ENCODE results near the gene MMAA.

DNA sequence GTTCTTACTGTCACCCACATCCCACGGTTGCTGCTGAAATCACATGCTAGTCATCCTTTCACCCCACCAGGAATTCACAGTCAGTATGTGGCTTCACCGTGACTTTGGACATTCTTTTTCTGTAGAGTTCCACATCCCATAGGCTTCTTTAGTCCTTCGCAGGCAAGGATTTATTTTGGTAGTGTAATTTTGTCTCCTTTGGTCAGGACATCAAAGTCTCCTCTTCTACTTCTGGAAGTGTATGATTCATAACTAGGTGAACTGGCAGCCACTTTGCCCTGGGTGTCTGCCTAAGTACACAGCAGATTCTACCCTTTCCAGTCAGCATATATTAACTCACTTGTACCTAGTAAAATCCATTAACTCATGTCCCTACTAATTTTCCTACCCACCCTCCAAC lies 38.3 kb upstream of the MMAA start:
- TF ChIP-seq, protein P1, sequence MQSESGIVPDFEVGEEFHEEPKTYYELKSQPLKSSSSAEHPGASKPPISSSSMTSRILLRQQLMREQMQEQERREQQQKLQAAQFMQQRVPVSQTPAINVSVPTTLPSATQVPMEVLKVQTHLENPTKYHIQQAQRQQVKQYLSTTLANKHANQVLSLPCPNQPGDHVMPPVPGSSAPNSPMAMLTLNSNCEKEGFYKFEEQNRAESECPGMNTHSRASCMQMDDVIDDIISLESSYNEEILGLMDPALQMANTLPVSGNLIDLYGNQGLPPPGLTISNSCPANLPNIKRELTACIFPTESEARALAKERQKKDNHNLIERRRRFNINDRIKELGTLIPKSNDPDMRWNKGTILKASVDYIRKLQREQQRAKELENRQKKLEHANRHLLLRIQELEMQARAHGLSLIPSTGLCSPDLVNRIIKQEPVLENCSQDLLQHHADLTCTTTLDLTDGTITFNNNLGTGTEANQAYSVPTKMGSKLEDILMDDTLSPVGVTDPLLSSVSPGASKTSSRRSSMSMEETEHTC (IDR thresholded peaks at IDR 0.05): no peak
- no peak for TF ChIP-seq CEBPB (tag; IDR thresholded peaks at IDR 0.05)
- no peak for TF ChIP-seq ZBTB7A (IDR thresholded peaks at IDR 0.05; ENCODE audit: borderline replicate concordance, control insufficient read depth, low read depth, low read length)
- no peak for TF ChIP-seq FOXP1 (CRISPR knock-in tag; IDR thresholded peaks at IDR 0.05)
- TF ChIP-seq, protein P2, sequence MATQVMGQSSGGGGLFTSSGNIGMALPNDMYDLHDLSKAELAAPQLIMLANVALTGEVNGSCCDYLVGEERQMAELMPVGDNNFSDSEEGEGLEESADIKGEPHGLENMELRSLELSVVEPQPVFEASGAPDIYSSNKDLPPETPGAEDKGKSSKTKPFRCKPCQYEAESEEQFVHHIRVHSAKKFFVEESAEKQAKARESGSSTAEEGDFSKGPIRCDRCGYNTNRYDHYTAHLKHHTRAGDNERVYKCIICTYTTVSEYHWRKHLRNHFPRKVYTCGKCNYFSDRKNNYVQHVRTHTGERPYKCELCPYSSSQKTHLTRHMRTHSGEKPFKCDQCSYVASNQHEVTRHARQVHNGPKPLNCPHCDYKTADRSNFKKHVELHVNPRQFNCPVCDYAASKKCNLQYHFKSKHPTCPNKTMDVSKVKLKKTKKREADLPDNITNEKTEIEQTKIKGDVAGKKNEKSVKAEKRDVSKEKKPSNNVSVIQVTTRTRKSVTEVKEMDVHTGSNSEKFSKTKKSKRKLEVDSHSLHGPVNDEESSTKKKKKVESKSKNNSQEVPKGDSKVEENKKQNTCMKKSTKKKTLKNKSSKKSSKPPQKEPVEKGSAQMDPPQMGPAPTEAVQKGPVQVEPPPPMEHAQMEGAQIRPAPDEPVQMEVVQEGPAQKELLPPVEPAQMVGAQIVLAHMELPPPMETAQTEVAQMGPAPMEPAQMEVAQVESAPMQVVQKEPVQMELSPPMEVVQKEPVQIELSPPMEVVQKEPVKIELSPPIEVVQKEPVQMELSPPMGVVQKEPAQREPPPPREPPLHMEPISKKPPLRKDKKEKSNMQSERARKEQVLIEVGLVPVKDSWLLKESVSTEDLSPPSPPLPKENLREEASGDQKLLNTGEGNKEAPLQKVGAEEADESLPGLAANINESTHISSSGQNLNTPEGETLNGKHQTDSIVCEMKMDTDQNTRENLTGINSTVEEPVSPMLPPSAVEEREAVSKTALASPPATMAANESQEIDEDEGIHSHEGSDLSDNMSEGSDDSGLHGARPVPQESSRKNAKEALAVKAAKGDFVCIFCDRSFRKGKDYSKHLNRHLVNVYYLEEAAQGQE (IDR thresholded peaks at IDR 0.05; ENCODE audit: borderline replicate concordance): no peak
- TF ChIP-seq, protein P2 (CRISPR knock-in tag; IDR thresholded peaks at IDR 0.05; ENCODE audit: low read depth): no peak
- no peak for TF ChIP-seq FOXK1 (CRISPR knock-in tag; IDR thresholded peaks at IDR 0.05; ENCODE audit: borderline replicate concordance)
- TF ChIP-seq POLR2A (conservative IDR thresholded peaks at IDR 0.05): no peak
- no peak for TF ChIP-seq HNRNPK (IDR thresholded peaks at IDR 0.05; ENCODE audit: low read depth, low read length, poor library complexity, severe bottlenecking)
- TF ChIP-seq ZNF384 (IDR thresholded peaks at IDR 0.05; ENCODE audit: low read depth, low read length): no peak
- TF ChIP-seq HSF4 (CRISPR knock-in tag; IDR thresholded peaks at IDR 0.05; ENCODE audit: borderline replicate concordance): no peak
- TF ChIP-seq, protein P3, sequence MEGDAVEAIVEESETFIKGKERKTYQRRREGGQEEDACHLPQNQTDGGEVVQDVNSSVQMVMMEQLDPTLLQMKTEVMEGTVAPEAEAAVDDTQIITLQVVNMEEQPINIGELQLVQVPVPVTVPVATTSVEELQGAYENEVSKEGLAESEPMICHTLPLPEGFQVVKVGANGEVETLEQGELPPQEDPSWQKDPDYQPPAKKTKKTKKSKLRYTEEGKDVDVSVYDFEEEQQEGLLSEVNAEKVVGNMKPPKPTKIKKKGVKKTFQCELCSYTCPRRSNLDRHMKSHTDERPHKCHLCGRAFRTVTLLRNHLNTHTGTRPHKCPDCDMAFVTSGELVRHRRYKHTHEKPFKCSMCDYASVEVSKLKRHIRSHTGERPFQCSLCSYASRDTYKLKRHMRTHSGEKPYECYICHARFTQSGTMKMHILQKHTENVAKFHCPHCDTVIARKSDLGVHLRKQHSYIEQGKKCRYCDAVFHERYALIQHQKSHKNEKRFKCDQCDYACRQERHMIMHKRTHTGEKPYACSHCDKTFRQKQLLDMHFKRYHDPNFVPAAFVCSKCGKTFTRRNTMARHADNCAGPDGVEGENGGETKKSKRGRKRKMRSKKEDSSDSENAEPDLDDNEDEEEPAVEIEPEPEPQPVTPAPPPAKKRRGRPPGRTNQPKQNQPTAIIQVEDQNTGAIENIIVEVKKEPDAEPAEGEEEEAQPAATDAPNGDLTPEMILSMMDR (IDR thresholded peaks at IDR 0.05 in 2 of 3, conservative IDR thresholded peaks at IDR 0.05 in 1 of 3; ENCODE audit: insufficient read depth in 2 of 3, low read depth in 1 of 3, low read length in 3 of 3): no peak
